K562 (cell line): ENCODE measurements around the gene PRR36. TPM values are rescaled to one million over a fixed set of nuclear protein-coding genes. Genes with fewer than 3 reads are reported as not detected.

Experiments
- BRD9 ChIP-seq: fragments of 450-650 bp; IDR thresholded peaks from 2 replicates; pipeline ENCODE4 v1.6.1; 2018; ENCODE audit warnings: low read depth; ENCODE audit not compliant: partially characterized antibody
- CBX3 ChIP-seq, 2 experiments: IDR thresholded peaks; 1 replicate in 1 of 2; 2 replicates in 1 of 2; pipeline ENCODE4 v1.6.1; 2012; ENCODE audit warnings: inconsistent platforms in 2 of 2, low read length in 2 of 2, borderline replicate concordance in 1 of 2, control low read depth in 1 of 2
- CHD1 ChIP-seq: fragments of 200-600 bp; sonication (generic); IDR thresholded peaks from one replicate; pipeline ENCODE4 v1.6.1; 2012; ENCODE audit warnings: mild to moderate bottlenecking, moderate library complexity, low read length, inconsistent platforms
- CXXC5 ChIP-seq: fragments of 250-450 bp; sonication (Bioruptor Pico); IDR thresholded peaks from 2 replicates; pipeline ENCODE4 v1.8.0; 2022; ENCODE audit warnings: inconsistent platforms, mild to moderate bottlenecking, moderate library complexity
- EGR1 ChIP-seq: fragments of 450-650 bp; conservative IDR thresholded peaks from 2 replicates; pipeline ENCODE4 v1.6.1; 2017; ENCODE audit warnings: mild to moderate bottlenecking
- ELF4 ChIP-seq: fragments of 450-650 bp; formaldehyde crosslinking; IDR thresholded peaks from 2 replicates; pipeline ENCODE4 v1.4.0; 2022; ENCODE audit warnings: missing genetic modification characterization
- FOXJ2 ChIP-seq: fragments of 200-800 bp; sonication (Bioruptor generic); IDR thresholded peaks from 2 replicates; pipeline ENCODE4 v1.6.1; 2016; ENCODE audit warnings: missing genetic modification characterization, missing compliant biosample characterization
- GABPB1 ChIP-seq: sonication (generic); formaldehyde crosslinking; IDR thresholded peaks from 2 replicates; pipeline ENCODE4 v1.8.0; 2022; ENCODE audit warnings: mild to moderate bottlenecking, missing genetic modification reagents
- KLF10 ChIP-seq: fragments of 250-450 bp; sonication (Bioruptor Pico); IDR thresholded peaks from 2 replicates; pipeline ENCODE4 v1.6.1; 2021; ENCODE audit warnings: matching md5 sums
- MXI1 ChIP-seq: IDR thresholded peaks from 2 replicates; pipeline ENCODE4 v1.6.1; 2011; ENCODE audit warnings: low read depth, mild to moderate bottlenecking, improper control_type of control experiment, low read length
- MYNN ChIP-seq, 2 experiments: sonication (generic); formaldehyde crosslinking in 1 of 2; IDR thresholded peaks; 2 replicates each; pipeline versions ENCODE4 v1.5.0 to v1.6.1; 2016 to 2020; ENCODE audit warnings: antibody characterized with exemption in 1 of 2, missing genetic modification reagents in 1 of 2
- NCOA2 ChIP-seq, 2 experiments: fragments of 450-650 bp; IDR thresholded peaks; 2 replicates each; pipeline ENCODE4 v1.6.1; 2018; ENCODE audit warnings: mild to moderate bottlenecking in 2 of 2, moderate library complexity in 1 of 2; ENCODE audit not compliant: partially characterized antibody in 2 of 2
- NONO ChIP-seq, 2 experiments: fragments of 200-400 bp in 1 of 2; fragments of 450-650 bp in 1 of 2; formaldehyde crosslinking in 1 of 2; IDR thresholded peaks; 2 replicates each; pipeline ENCODE4 v1.6.1; 2017; ENCODE audit warnings: low read depth in 2 of 2, mild to moderate bottlenecking in 2 of 2, moderate library complexity in 2 of 2, low read length in 1 of 2
- NR1H2 ChIP-seq: sonication (generic); formaldehyde crosslinking; IDR thresholded peaks from 2 replicates; pipeline ENCODE4 v1.4.0; 2020; ENCODE audit warnings: mild to moderate bottlenecking, missing genetic modification reagents
- PCBP1 ChIP-seq: fragments of 200-400 bp; formaldehyde crosslinking; IDR thresholded peaks from 2 replicates; pipeline ENCODE4 v1.6.1; 2018; ENCODE audit warnings: mild to moderate bottlenecking, low read depth, low read length; ENCODE audit not compliant: poor library complexity, severe bottlenecking
- PHF20 ChIP-seq: fragments of 450-650 bp; IDR thresholded peaks from 2 replicates; pipeline ENCODE4 v1.6.1; 2018; ENCODE audit not compliant: partially characterized antibody
- POLR2AphosphoS5 ChIP-seq: IDR thresholded peaks from 2 replicates; pipeline ENCODE4 v1.6.1; 2011; ENCODE audit warnings: mild to moderate bottlenecking, low read depth, low read length, moderate library complexity; ENCODE audit not compliant: control insufficient read depth, insufficient read depth
- RBBP5 ChIP-seq: fragments of 200-600 bp; sonication (generic); IDR thresholded peaks from 2 replicates; pipeline ENCODE4 v1.6.1; 2012; ENCODE audit warnings: borderline replicate concordance, mild to moderate bottlenecking, low read length, control low read depth, inconsistent platforms; ENCODE audit not compliant: insufficient read depth, poor library complexity, severe bottlenecking
- SMARCE1 ChIP-seq: fragments of 450-650 bp; IDR thresholded peaks from 2 replicates; pipeline ENCODE4 v1.7.1; 2016; ENCODE audit warnings: mild to moderate bottlenecking
- SPI1 ChIP-seq: IDR thresholded peaks from 2 replicates; pipeline ENCODE4 v1.6.1; 2011; ENCODE audit warnings: low read depth, low read length, control low read depth, borderline replicate concordance
- TAF1 ChIP-seq: IDR thresholded peaks from 2 replicates; pipeline ENCODE4 v1.6.1; 2011; ENCODE audit warnings: mild to moderate bottlenecking, low read length, moderate library complexity; ENCODE audit not compliant: insufficient read depth, control insufficient read depth, severe bottlenecking; ENCODE audit errors: extremely low read depth
- TRIM24 ChIP-seq, 2 experiments: fragments of 450-650 bp; IDR thresholded peaks; 2 replicates each; pipeline ENCODE4 v1.6.1; 2016
- TRIM28 ChIP-seq: fragments of 450-650 bp; IDR thresholded peaks from 2 replicates; pipeline ENCODE4 v1.6.1; 2017
- ZFP1 ChIP-seq: fragments of 450-650 bp; formaldehyde crosslinking; IDR thresholded peaks from 2 replicates; pipeline ENCODE4 v1.4.0; 2020; ENCODE audit warnings: mild to moderate bottlenecking, mixed read lengths
- ZFX ChIP-seq: sonication (generic); formaldehyde crosslinking; IDR thresholded peaks from 2 replicates; pipeline ENCODE4 v1.8.0; 2022; ENCODE audit warnings: mild to moderate bottlenecking, missing genetic modification reagents, moderate library complexity
- polyA plus RNA-seq, 8 experiments: library from polyadenylated mRNA; depleted of rRNA in 4 of 8; stranded (reverse) in 5 of 8; unstranded in 3 of 8; fragments of >200 nt; fragmentation: Nextera tagmentation in 2 of 8; fragmentation: Illumina TruSeq in 1 of 8; extraction: Ambion mirVana in 2 of 8; extraction: Trizol in 1 of 8; gene quantifications; 2 replicates each; pipeline versions ENCODE4 v1.2.1 to v1.2.3, GENCODE V29; 2011 to 2014; ENCODE audit warnings: inconsistent platforms in 1 of 8, missing spikeins in 1 of 8
- total RNA-seq, 7 experiments: library from RNA; depleted of rRNA in 6 of 7; stranded (reverse); fragments of >200 nt in 6 of 7; fragmentation: Illumina TruSeq in 2 of 7; extraction: Trizol in 2 of 7; gene quantifications; 2 replicates each; pipeline versions ENCODE4 v1.2.1 to v1.2.3, GENCODE V29; 2011 to 2021; ENCODE audit warnings: low replicate concordance in 1 of 7
- TF ChIP-seq, protein P1 (sequence below): fragments of 450-650 bp; IDR thresholded peaks from 2 replicates; pipeline ENCODE4 v1.6.1; 2016; ENCODE audit warnings: missing biosample characterization, missing genetic modification characterization
- TF ChIP-seq, protein P2 (sequence below): sonication (generic); formaldehyde crosslinking; IDR thresholded peaks from 2 replicates; pipeline ENCODE4 v1.8.1; 2023; ENCODE audit warnings: mild to moderate bottlenecking, missing genetic modification reagents

PRR36 gene
- total and polyA plus RNA-seq, 9 of the 15 experiments (the other 6 are each of a cell fraction or from before 2014, with no cell fraction given) = 0.05 to 0.42 (median 0.06) TPM; not detected in 6

- no peak for TF ChIP-seq NCOA2 (IDR thresholded peaks at IDR 0.05; ENCODE audit: partially characterized antibody in 2 of 2)
- peak; percentile 51 for TF ChIP-seq PCBP1
- TF ChIP-seq SMARCE1 = no peak
- TF ChIP-seq EGR1 = peak; percentile 36; the same call in 1 of the 2 replicates
- no peak for TF ChIP-seq MXI1
- no peak for TF ChIP-seq ELF4 (CRISPR knock-in tag)
- no peak for TF ChIP-seq ZFP1
- peak; percentile 60; the same call in 1 of the 2 replicates for TF ChIP-seq POLR2AphosphoS5
- TF ChIP-seq NONO (IDR thresholded peaks at IDR 0.05; ENCODE audit: low read depth in 2 of 2, low read length in 1 of 2) = peak in 1 of 2 experiments; percentile 36; a peak in 1 of 4 replicates
- peak; percentile 67 for TF ChIP-seq PHF20
- TF ChIP-seq FOXJ2 (tag) = no peak
- TF ChIP-seq TRIM24 (IDR thresholded peaks at IDR 0.05) = no peak
- TF ChIP-seq CXXC5 (CRISPR knock-in tag) = peak; percentile 56
- TF ChIP-seq TAF1 = peak; percentile 60
- no peak for TF ChIP-seq TRIM28
- no peak for TF ChIP-seq KLF10
- TF ChIP-seq, protein P1, sequence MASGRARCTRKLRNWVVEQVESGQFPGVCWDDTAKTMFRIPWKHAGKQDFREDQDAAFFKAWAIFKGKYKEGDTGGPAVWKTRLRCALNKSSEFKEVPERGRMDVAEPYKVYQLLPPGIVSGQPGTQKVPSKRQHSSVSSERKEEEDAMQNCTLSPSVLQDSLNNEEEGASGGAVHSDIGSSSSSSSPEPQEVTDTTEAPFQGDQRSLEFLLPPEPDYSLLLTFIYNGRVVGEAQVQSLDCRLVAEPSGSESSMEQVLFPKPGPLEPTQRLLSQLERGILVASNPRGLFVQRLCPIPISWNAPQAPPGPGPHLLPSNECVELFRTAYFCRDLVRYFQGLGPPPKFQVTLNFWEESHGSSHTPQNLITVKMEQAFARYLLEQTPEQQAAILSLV (tag) = no peak
- TF ChIP-seq, protein P2, sequence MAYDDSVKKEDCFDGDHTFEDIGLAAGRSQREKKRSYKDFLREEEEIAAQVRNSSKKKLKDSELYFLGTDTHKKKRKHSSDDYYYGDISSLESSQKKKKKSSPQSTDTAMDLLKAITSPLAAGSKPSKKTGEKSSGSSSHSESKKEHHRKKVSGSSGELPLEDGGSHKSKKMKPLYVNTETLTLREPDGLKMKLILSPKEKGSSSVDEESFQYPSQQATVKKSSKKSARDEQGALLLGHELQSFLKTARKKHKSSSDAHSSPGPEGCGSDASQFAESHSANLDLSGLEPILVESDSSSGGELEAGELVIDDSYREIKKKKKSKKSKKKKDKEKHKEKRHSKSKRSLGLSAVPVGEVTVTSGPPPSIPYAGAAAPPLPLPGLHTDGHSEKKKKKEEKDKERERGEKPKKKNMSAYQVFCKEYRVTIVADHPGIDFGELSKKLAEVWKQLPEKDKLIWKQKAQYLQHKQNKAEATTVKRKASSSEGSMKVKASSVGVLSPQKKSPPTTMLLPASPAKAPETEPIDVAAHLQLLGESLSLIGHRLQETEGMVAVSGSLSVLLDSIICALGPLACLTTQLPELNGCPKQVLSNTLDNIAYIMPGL (CRISPR knock-in tag) = 0 out of 2 replicates have a peak, but pooled peaks have one; percentile 50
- peak; percentile 93 for TF ChIP-seq ZFX (CRISPR knock-in tag)
- no peak for TF ChIP-seq CHD1
- 0 out of 2 replicates have a peak, but pooled peaks have one; percentile 32 for TF ChIP-seq NR1H2 (CRISPR knock-in tag)
- TF ChIP-seq SPI1 = no peak
- no peak for TF ChIP-seq RBBP5
- TF ChIP-seq GABPB1 (CRISPR knock-in tag) = no peak; the same call in 1 of the 2 replicates
- TF ChIP-seq BRD9 = no peak
- no peak for TF ChIP-seq MYNN (IDR thresholded peaks at IDR 0.05)
- no peak for TF ChIP-seq MYNN (CRISPR knock-in tag; IDR thresholded peaks at IDR 0.05)
- no peak for TF ChIP-seq CBX3 (IDR thresholded peaks at IDR 0.05; ENCODE audit: borderline replicate concordance in 1 of 2, low read length in 2 of 2)
These were observed 14.1 kb upstream of the PRR36 start, which contains the start of gene LRRC8E (continued) for GRCh38 chr19:7888145-7888825.
